ENCODE results near the gene SPARC.

Gene SPARC

GRCh38 chr5:151721087-151721646 is 34.5 kb upstream of the SPARC start:
- Histone ChIP-seq H4K20me1 (ENCODE audit: insufficient read depth) (no peaks in the 10 kb centered on the region), H2AFZ (ENCODE audit: low read depth) (peak overlapping the region; percentile 38), H3K79me2 (ENCODE audit: insufficient read depth, low read depth) (no peaks in the 10 kb centered on the region), H3K4me2 (peak overlapping the region; percentile 73), H3K27me3 (ENCODE audit: insufficient read depth, low read depth) (no peaks in the 10 kb centered on the region), H3K4me3 (IDR thresholded peaks at IDR 0.05; ENCODE audit: insufficient read depth, low read depth, low read length) (no peak overlapping the region), H3K9ac (peak overlapping the region; percentile 52; the same call in 1 of the 2 replicates), H3K27ac (peak overlapping the region; percentile 95), H3K36me3 (ENCODE audit: insufficient read depth) (no peaks in the 10 kb centered on the region), H3K4me1 (ENCODE audit: low read depth, poor library complexity, severe bottlenecking) (peaks cover 40% of the 10 kb centered on the region)
- no peak for TF ChIP-seq CTCF (conservative IDR thresholded peaks at IDR 0.05; ENCODE audit: low read depth, low read length)

GRCh38 chr5:151720215-151720614 is 33.5 kb upstream of the SPARC start:
- Histone ChIP-seq H2AFZ (ENCODE audit: low read depth) (no peak overlapping the region), H3K27ac (no peak overlapping the region; the same call in 1 of the 2 replicates), H4K20me1 (ENCODE audit: insufficient read depth) (no peaks in the 10 kb centered on the region), H3K4me3 (IDR thresholded peaks at IDR 0.05; ENCODE audit: insufficient read depth, low read depth, low read length) (no peak overlapping the region), H3K4me1 (ENCODE audit: low read depth, poor library complexity, severe bottlenecking) (peaks cover 40% of the 10 kb centered on the region), H3K4me2 (peak overlapping the region; percentile 73; the same call in 1 of the 2 replicates), H3K79me2 (ENCODE audit: insufficient read depth, low read depth) (no peaks in the 10 kb centered on the region), H3K36me3 (ENCODE audit: insufficient read depth) (no peaks in the 10 kb centered on the region), H3K9ac (no peak overlapping the region), H3K27me3 (ENCODE audit: insufficient read depth, low read depth) (no peaks in the 10 kb centered on the region)
- TF ChIP-seq CTCF (conservative IDR thresholded peaks at IDR 0.05; ENCODE audit: low read depth, low read length) = no peak

DNA sequence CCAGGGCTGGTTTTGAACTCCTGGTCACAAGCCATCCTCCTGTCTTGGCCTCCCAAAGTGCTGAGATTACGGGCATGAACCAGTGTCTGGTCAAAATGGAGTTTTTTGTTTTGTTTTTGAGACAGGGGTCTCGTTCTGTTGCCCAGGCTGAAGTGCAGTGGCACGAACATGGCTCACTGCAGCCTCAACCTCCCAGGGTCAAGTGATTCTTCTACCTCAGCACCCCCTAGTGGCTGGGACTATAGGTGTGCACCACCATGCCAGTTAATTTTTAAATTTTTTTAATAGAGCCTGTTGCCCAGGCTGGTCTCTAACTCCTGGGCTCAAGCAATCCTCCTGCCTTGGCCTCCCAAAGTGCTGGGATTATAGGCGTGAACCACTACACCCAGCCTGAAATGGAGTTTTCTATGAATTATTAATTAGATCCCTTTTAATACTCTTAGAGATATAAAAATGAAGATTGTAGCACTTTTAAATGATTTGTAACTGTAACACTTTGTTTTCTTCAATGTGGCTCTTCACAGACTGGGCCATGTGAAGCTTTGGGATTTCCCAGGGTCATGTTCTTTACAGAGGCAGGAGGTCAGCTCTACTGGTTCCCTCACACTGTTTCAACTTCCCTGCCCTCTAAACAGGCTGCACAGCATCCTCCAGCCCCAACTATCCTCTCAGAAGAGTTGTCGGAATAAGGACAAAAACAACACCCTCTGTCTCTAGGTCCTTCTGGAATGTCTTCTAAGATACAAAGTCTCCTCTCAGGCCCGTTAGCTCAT is 32.7 kb upstream of the SPARC start:
- Histone ChIP-seq H4K20me1 (ENCODE audit: insufficient read depth) (no peaks in the 10 kb centered on the region), H3K27me3 (ENCODE audit: insufficient read depth, low read depth) (no peaks in the 10 kb centered on the region), H3K4me3 (IDR thresholded peaks at IDR 0.05; ENCODE audit: insufficient read depth, low read depth, low read length) (no peak overlapping the region), H3K79me2 (ENCODE audit: insufficient read depth, low read depth) (no peaks in the 10 kb centered on the region), H3K27ac (no peak overlapping the region), H3K4me1 (ENCODE audit: low read depth, poor library complexity, severe bottlenecking) (peaks cover 40% of the 10 kb centered on the region), H2AFZ (ENCODE audit: low read depth) (no peak overlapping the region), H3K4me2 (no peak overlapping the region), H3K9ac (no peak overlapping the region), H3K36me3 (ENCODE audit: insufficient read depth) (no peaks in the 10 kb centered on the region)
- TF ChIP-seq CTCF (conservative IDR thresholded peaks at IDR 0.05; ENCODE audit: low read depth, low read length) = peak; percentile 40

GRCh38 chr5:151718646-151719045 is 31.9 kb upstream of the SPARC start:
- Histone ChIP-seq H3K9ac (no peak overlapping the region), H3K27ac (no peak overlapping the region), H3K4me2 (no peak overlapping the region), H3K4me3 (IDR thresholded peaks at IDR 0.05; ENCODE audit: insufficient read depth, low read depth, low read length) (no peak overlapping the region), H3K36me3 (ENCODE audit: insufficient read depth) (no peaks in the 10 kb centered on the region), H3K27me3 (ENCODE audit: insufficient read depth, low read depth) (no peaks in the 10 kb centered on the region), H3K4me1 (ENCODE audit: low read depth, poor library complexity, severe bottlenecking) (peaks cover 38% of the 10 kb centered on the region), H4K20me1 (ENCODE audit: insufficient read depth) (no peaks in the 10 kb centered on the region), H3K79me2 (ENCODE audit: insufficient read depth, low read depth) (no peaks in the 10 kb centered on the region), H2AFZ (ENCODE audit: low read depth) (no peak overlapping the region)
- no peak for TF ChIP-seq CTCF (conservative IDR thresholded peaks at IDR 0.05; ENCODE audit: low read depth, low read length)

All from KMS-11 (cell line).